HPDE6-E6E7 (cell line): ENCODE results near the gene CREB5.

Experiments
- DNase-seq: peaks from one replicate; pipeline ENCODE4 v3.0.0; 2011; ENCODE audit warnings: missing footprints; ENCODE audit errors: extremely low spot score

CREB5 gene

GRCh38 chr7:28708033-28708951, 296.0 kb downstream of the CREB5 start:
- no peak for DNase-seq

GRCh38 chr7:28709748-28710147, 297.4 kb downstream of the CREB5 start:
- no peak for DNase-seq

- no peak for DNase-seq
Observed at GRCh38 chr7:28711114-28711513, 298.8 kb downstream of the CREB5 start.

- no peak for DNase-seq
Observed at GRCh38 chr7:28714459-28715120, 302.3 kb downstream of the CREB5 start.

GRCh38 chr7:28717445-28718054, 305.2 kb downstream of the CREB5 start:
- no peak for DNase-seq

- DNase-seq = no peak
Observed at GRCh38 chr7:28718055-28718481, 305.8 kb downstream of the CREB5 start.

- DNase-seq = no peak
Observed at GRCh38 chr7:28718545-28718944, 306.2 kb downstream of the CREB5 start.

GRCh38 chr7:28722684-28723083, 310.4 kb downstream of the CREB5 start:
- DNase-seq = no peak

- no peak for DNase-seq
Observed at GRCh38 chr7:28723336-28723735, 311.0 kb downstream of the CREB5 start.

GRCh38 chr7:28724563-28724962, 312.2 kb downstream of the CREB5 start:
- DNase-seq = no peak

- DNase-seq = no peak
Observed at GRCh38 chr7:28725045-28725642, 312.8 kb downstream of the CREB5 start.

- DNase-seq = no peak
Observed at GRCh38 chr7:28725911-28726310, 313.6 kb downstream of the CREB5 start.

GRCh38 chr7:28726555-28726954, 314.2 kb downstream of the CREB5 start:
- DNase-seq = no peak

- DNase-seq = no peak
Observed at GRCh38 chr7:28729281-28729680, 317.0 kb downstream of the CREB5 start.

GRCh38 chr7:28729727-28730126, 317.4 kb downstream of the CREB5 start:
- DNase-seq = no peak

GRCh38 chr7:28731092-28731658, 318.9 kb downstream of the CREB5 start:
- DNase-seq = no peak

- DNase-seq = no peak
Observed at GRCh38 chr7:28732071-28732869, 320.0 kb downstream of the CREB5 start.

- no peak for DNase-seq
Observed at GRCh38 chr7:28733035-28733434, 320.7 kb downstream of the CREB5 start.

GRCh38 chr7:28738412-28738811, 326.1 kb downstream of the CREB5 start:
- DNase-seq = peak; percentile 9

- DNase-seq = no peak
Observed at GRCh38 chr7:28739128-28739527, 326.8 kb downstream of the CREB5 start.

GRCh38 chr7:28739826-28740225, 327.5 kb downstream of the CREB5 start:
- no peak for DNase-seq
